B cell (primary cell): Measurements from ENCODE around the gene FOXP3. TPM values are rescaled to one million over a fixed set of nuclear protein-coding genes. Genes with fewer than 3 reads are reported as not detected.

Source experiments
- ATAC-seq: fragments of 200-7000 bp; cut with Tn5 transposase; one replicate; pipeline ENCODE4 v1.10.0; 2021; ENCODE audit warnings: low read depth, mild to moderate bottlenecking, moderate number of reproducible peaks, moderate library complexity
- CTCF ChIA-PET: fragments of 350-600 bp; sonication (Branson Sonifier 250); formaldehyde crosslinking; loops from one replicate; lab custom pipeline; 2021; ENCODE audit warnings: antibody characterized with exemption, inconsistent platforms; lab: Charles Lee
- POLR2A ChIA-PET: fragments of 350-600 bp; sonication (Branson Sonifier 250); formaldehyde crosslinking; loops from one replicate; lab custom pipeline; 2021; ENCODE audit warnings: antibody characterized with exemption; lab: Charles Lee
- DNase-seq: peaks from one replicate; pipeline ENCODE4 v3.0.0; 2013
- H2AFZ ChIP-seq: 2 replicates; pipeline ENCODE4 v1.6.1; 2012; ENCODE audit warnings: mild to moderate bottlenecking, low read depth, low read length; ENCODE audit not compliant: insufficient read depth, poor library complexity, severe bottlenecking
- H3K27ac ChIP-seq, 2 donors: 1 replicate in 1 of 2; 2 replicates in 1 of 2; pipeline ENCODE4 v1.5.1; 2012 to 2013; ENCODE audit warnings: low read length in 2 of 2, mild to moderate bottlenecking in 2 of 2, moderate library complexity in 1 of 2
- H3K27me3 ChIP-seq, 4 experiments: fragments of 200-600 bp in 1 of 4; sonication (generic) in 1 of 4; replicated peaks in 1 of 4; 1 replicate in 2 of 4; 2 replicates in 2 of 4; pipeline versions ENCODE4 v1.6.1 to v1.7.0; 2013 to 2016; ENCODE audit warnings: low read length in 3 of 4, mild to moderate bottlenecking in 2 of 4, mixed read lengths in 1 of 4, moderate library complexity in 1 of 4; ENCODE audit not compliant: insufficient read depth in 4 of 4, control insufficient read depth in 3 of 4; ENCODE audit errors: control extremely low read depth in 1 of 4
- H3K36me3 ChIP-seq, 2 experiments: replicated peaks in 1 of 2; 1 replicate in 1 of 2; 2 replicates in 1 of 2; pipeline versions ENCODE4 v1.6.1 to v1.7.1; 2013; ENCODE audit warnings: low read length in 1 of 2; ENCODE audit not compliant: insufficient read depth in 2 of 2, control insufficient read depth in 1 of 2; ENCODE audit errors: control extremely low read depth in 1 of 2, extremely low read depth in 1 of 2
- H3K4me1 ChIP-seq, 2 donors: fragments of 200-600 bp in 1 of 2; sonication (generic) in 1 of 2; 1 replicate in 1 of 2; 2 replicates in 1 of 2; pipeline versions ENCODE4 v1.5.1 to v1.6.1; 2013 to 2017; ENCODE audit warnings: low read length in 2 of 2; ENCODE audit not compliant: control insufficient read depth in 2 of 2, insufficient read depth in 2 of 2
- H3K4me2 ChIP-seq: replicated peaks from 2 replicates; pipeline ENCODE3; 2012; ENCODE audit warnings: mild to moderate bottlenecking, low read depth, low read length; ENCODE audit not compliant: poor library complexity, severe bottlenecking
- H3K4me3 ChIP-seq, 5 experiments: fragments of 200-600 bp in 1 of 5; sonication (generic) in 1 of 5; 1 replicate in 3 of 5; 2 replicates in 2 of 5; pipeline versions ENCODE4 v1.5.1 to v1.7.0; 2011 to 2016; ENCODE audit warnings: low read length in 4 of 5, mild to moderate bottlenecking in 4 of 5, low read depth in 2 of 5, control low read depth in 1 of 5, moderate library complexity in 1 of 5; ENCODE audit not compliant: insufficient read depth in 1 of 5; ENCODE audit errors: control extremely low read depth in 1 of 5, extremely low read depth in 1 of 5
- H3K79me2 ChIP-seq: fragments of 200-600 bp; sonication (generic); one replicate; pipeline ENCODE4 v1.6.0; 2016; ENCODE audit warnings: low read length; ENCODE audit not compliant: control insufficient read depth, insufficient read depth
- H3K9ac ChIP-seq: fragments of 200-600 bp; sonication (generic); 2 replicates; pipeline ENCODE4 v1.6.1; 2017; ENCODE audit warnings: mild to moderate bottlenecking, low read length, moderate library complexity
- H3K9me3 ChIP-seq, 3 donors: one replicate each; pipeline versions ENCODE4 v1.6.1 to v1.7.1; 2013; ENCODE audit warnings: low read length in 2 of 3; ENCODE audit not compliant: control insufficient read depth in 2 of 3, insufficient read depth in 1 of 3; ENCODE audit errors: control extremely low read depth in 1 of 3
- H4K20me1 ChIP-seq: 2 replicates; pipeline ENCODE4 v1.6.0; 2012; ENCODE audit warnings: mild to moderate bottlenecking, low read length; ENCODE audit not compliant: insufficient read depth, control insufficient read depth, poor library complexity, severe bottlenecking
- H3K27ac Mint-ChIP-seq: one replicate; pipeline ENCODE4 v1.8.0; 2021; ENCODE audit warnings: mixed read lengths
- H3K27me3 Mint-ChIP-seq: one replicate; pipeline ENCODE4 v1.8.0; 2021; ENCODE audit warnings: mixed read lengths
- H3K4me1 Mint-ChIP-seq: one replicate; pipeline ENCODE4 v1.8.0; 2021; ENCODE audit warnings: mixed read lengths
- H3K4me3 Mint-ChIP-seq: one replicate; pipeline ENCODE4 v1.8.0; 2021; ENCODE audit warnings: mixed read lengths
- H3K9me3 Mint-ChIP-seq: one replicate; pipeline ENCODE4 v1.8.0; 2022; ENCODE audit warnings: mixed read lengths; ENCODE audit not compliant: insufficient read depth
- CTCF ChIP-seq: fragments of 200-600 bp; IDR thresholded peaks from one replicate; pipeline ENCODE4 v1.8.0; 2022; ENCODE audit warnings: antibody characterized with exemption, mild to moderate bottlenecking
- EZH2 ChIP-seq: IDR thresholded peaks from 2 replicates; pipeline ENCODE4 v1.6.1; 2012; ENCODE audit warnings: borderline replicate concordance, low read depth, mild to moderate bottlenecking, moderate library complexity, low read length; ENCODE audit not compliant: insufficient read depth, poor library complexity, severe bottlenecking
- WGBS: methylation state at CpG from one replicate; pipeline ENCODE4 v1.1.5; 2013; ENCODE audit warnings: missing lambda C conversion rate; ENCODE audit not compliant: insufficient coverage; 5-methylcytosine and 5-hydroxymethylcytosine counted together
- intact Hi-C: fragments of 100-400 bp; cut with micrococcal nuclease; formaldehyde crosslinking; loops from one replicate; pipeline ENCODE4 v1.10.0; 2022
- polyA plus RNA-seq: library from polyadenylated mRNA; depleted of rRNA; stranded (reverse); fragments of >200 nt; gene quantifications from 2 replicates; pipeline ENCODE4 v1.2.3, GENCODE V29; 2012
- total RNA-seq, 2 donors: library from RNA; stranded (reverse); fragments of 120-200 nt in 1 of 2; gene quantifications; 1 replicate in 1 of 2; 2 replicates in 1 of 2; pipeline versions ENCODE4 v1.2.3 to v1.2.4, GENCODE V29; 2013 to 2022

FOXP3 gene
- total and polyA plus RNA-seq, 2 donors (not counting 1 experiment from before 2014, with no cell fraction given) = 0.03 TPM; not detected in 1

- no peak overlapping the region for H3K4me3 Mint-ChIP-seq
- ATAC-seq = no peak
- no peak for TF ChIP-seq CTCF
- TF ChIP-seq EZH2 = no peak
- no CpG with 5 or more reads among the region's 1 CpG for WGBS
- H3K4me1 ChIP-seq = peaks cover 15 to 22% of the 10 kb centered on the region in 2 donors
- H3K9me3 ChIP-seq = no peaks in the 10 kb centered on the region
- no peak overlapping the region for H3K27ac ChIP-seq
- intact Hi-C loops = no loop called here
- H2AFZ ChIP-seq = no peak overlapping the region
- H3K4me2 ChIP-seq = no peak overlapping the region
- H3K9ac ChIP-seq = no peak overlapping the region
- H4K20me1 ChIP-seq = no peaks in the 10 kb centered on the region
- no peak overlapping the region for H3K27ac Mint-ChIP-seq
- ChIA-PET POLR2A (no interaction called here), CTCF (no interaction called here)
- no peak overlapping the region for H3K4me3 ChIP-seq
- no peaks in the 10 kb centered on the region for H3K27me3 ChIP-seq
- H3K9me3 Mint-ChIP-seq = no peaks in the 10 kb centered on the region
- peaks cover 40% of the 10 kb centered on the region for H3K4me1 Mint-ChIP-seq
- no peaks in the 10 kb centered on the region for H3K27me3 Mint-ChIP-seq
- no peak for DNase-seq
- H3K36me3 ChIP-seq = no peaks in the 10 kb centered on the region
- peaks cover 20% of the 10 kb centered on the region for H3K79me2 ChIP-seq
Observed at GRCh38 chrX:49276207-49276606, 11.7 kb upstream of the FOXP3 start.

- 92% methylated on average over 2 of the region's 8 CpGs for WGBS
- Histone ChIP-seq H3K9me3 (no peaks in the 10 kb centered on the region), H3K27ac (no peak overlapping the region), H3K4me2 (no peak overlapping the region), H3K4me1 (peaks cover 23 to 35% of the 10 kb centered on the region in 2 donors), H2AFZ (no peak overlapping the region), H3K9ac (no peak overlapping the region), H3K36me3 (no peaks in the 10 kb centered on the region), H3K27me3 (no peaks in the 10 kb centered on the region), H4K20me1 (no peaks in the 10 kb centered on the region), H3K79me2 (peaks cover 25% of the 10 kb centered on the region), H3K4me3 (no peak overlapping the region)
- H3K4me1 Mint-ChIP-seq = peaks cover 52% of the 10 kb centered on the region
- no peaks in the 10 kb centered on the region for H3K9me3 Mint-ChIP-seq
- ATAC-seq (no peak), DNase-seq (no peak)
- CTCF ChIA-PET = no interaction called here
- intact Hi-C loops = no loop called here
- no peaks in the 10 kb centered on the region for H3K27me3 Mint-ChIP-seq
- TF ChIP-seq CTCF = no peak
- no peak for TF ChIP-seq EZH2
- POLR2A ChIA-PET = no interaction called here
- H3K4me3 Mint-ChIP-seq = no peak overlapping the region
- H3K27ac Mint-ChIP-seq = no peak overlapping the region
Observed at GRCh38 chrX:49273181-49273727, 8.7 kb upstream of the FOXP3 start.
